GM18951 (cell line): ENCODE results near the gene ELP2.

Experiments used
- POLR2A ChIP-seq: IDR thresholded peaks from 4 replicates; pipeline ENCODE4 v1.6.1; 2011; ENCODE audit warnings: mild to moderate bottlenecking; ENCODE audit not compliant: insufficient read length, insufficient read depth; ENCODE audit errors: extremely low read depth
- in situ Hi-C: fragments of 300-500 bp; cut with MboI; formaldehyde crosslinking; loops from one replicate; pipeline ENCODE4 v1.12.0; 2022; ENCODE audit warnings: low sequenced_read_pairs, mixed read lengths, inconsistent platforms; ENCODE audit not compliant: unreplicated experiment

The ELP2 gene

DNA sequence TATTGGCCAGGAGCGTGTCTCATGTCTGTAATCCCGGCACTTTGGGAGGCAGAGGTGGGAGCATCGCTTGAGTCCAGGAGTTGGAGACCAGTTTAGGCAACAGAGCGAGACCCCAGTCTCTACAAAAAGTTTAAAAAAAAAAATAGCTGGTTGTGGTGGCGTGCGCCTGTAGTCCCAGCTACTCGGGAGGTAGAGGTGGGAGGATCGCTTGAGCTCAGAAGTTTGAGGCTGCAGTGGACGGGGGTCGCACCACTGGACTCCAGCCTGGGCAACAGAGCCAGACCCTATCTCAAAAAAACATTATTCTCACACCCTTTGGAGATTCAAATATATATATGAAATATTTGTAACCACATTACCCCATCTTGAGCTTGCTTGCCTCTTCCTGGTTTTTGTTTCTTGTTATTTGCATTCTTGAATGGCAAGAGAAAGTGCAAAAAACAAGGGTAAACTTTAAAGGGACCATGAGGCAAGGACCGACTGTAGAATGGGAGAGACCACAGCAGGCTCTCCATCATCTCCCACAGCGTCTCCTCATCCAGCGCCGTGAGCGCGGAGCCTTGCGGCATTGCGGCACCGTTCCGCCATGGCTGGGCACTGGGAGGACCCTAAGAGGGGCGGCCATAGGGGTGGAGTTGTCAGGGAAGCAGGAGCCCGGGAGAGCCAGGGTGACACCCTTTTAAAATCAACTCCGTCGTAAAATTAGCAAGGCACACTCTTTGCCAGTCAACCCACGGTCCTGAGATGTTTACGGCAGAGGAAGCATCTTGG, 1.4 kb downstream of the ELP2 start:
- no peak for TF ChIP-seq POLR2A
- in situ Hi-C loops: no loop called here

DNA sequence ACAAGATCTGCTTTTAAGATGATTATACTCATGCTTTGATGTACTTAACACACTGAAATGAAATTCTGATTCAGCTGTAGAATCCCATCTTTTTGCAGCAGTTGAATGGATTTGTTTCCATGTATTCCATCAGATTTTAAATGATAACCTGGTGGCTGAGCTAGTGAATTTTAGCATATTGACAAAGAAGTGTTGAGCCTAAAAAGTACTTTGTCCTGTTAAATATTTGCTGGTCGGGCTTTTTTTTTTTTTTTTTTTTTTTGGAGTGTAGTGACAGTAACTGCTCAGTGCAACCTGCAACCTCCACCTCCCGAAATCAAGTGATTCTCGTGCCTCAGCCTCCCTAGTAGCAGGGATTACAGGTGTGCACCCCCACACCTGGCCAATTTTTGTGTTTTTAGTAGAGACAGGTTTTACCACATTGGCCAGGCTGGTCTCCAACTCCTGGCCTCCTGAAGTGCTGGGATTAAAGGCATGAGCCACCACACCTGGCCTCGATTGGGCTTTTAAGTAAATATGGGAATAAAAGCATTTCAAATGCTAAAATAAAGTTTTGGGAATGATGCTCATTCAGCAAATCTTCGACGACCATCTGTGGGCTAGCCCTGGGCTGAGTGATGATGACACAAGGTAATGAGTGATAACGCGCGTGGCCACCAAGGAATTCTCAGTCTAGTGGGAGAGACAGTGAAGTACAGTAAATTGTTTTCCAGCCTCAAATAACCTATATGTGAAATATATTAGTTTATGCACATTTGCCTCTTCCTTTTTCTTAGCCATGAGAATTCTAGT, 2.2 kb downstream of the ELP2 start:
- in situ Hi-C loops: no loop called here
- TF ChIP-seq POLR2A: no peak

DNA sequence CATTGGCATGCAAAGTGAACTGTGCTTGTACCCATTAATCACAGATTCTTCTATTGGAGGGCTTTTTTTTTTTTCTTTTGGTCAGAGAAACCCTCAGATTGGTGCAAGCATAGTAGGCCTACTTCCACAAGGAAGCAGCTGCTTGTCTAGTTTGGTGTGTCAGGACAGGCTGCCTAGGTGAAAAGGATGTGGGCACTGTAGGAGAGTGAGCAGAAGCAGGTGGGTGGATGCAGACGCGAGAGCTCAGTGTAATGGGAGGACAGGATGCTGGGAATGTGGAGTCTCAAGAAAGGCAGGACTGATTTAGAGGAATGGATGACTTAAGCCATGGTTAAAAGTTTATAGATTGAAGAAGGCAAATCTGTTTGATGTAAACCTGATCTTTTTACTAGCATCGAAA, 3.1 kb downstream of the ELP2 start:
- in situ Hi-C loops: no loop called here
- no peak for TF ChIP-seq POLR2A

GRCh38 chr18:36135264-36135663, 5.6 kb downstream of the ELP2 start:
- in situ Hi-C loops: no loop called here
- TF ChIP-seq POLR2A: no peak

- in situ Hi-C loops: no loop called here
- TF ChIP-seq POLR2A: no peak
Observed at GRCh38 chr18:36139245-36139644, 9.5 kb downstream of the ELP2 start.

- no peak for TF ChIP-seq POLR2A
- in situ Hi-C loops: no loop called here
Observed at GRCh38 chr18:36141576-36141975, 11.9 kb downstream of the ELP2 start.

GRCh38 chr18:36142751-36143150, 13.1 kb downstream of the ELP2 start:
- no peak for TF ChIP-seq POLR2A
- in situ Hi-C loops: no loop called here

DNA sequence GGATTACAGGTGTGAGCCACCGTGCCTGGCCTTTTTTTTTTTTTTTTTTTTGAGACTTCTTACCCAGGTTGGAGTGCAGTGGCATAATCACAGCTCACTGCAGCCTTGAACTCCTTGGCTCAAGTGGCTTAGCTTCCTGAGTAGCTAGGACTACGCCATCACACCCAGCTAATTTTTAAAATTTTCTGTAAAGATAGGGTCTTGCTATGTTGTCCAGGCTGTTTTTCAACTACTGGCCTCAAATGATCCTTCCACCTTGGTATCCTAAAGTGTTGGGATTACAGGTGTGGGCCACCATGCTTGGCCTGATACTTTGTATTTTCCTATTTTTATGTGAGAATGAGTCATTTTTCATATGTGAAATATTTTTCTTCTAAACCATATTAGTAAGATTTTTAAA, 13.7 kb downstream of the ELP2 start:
- no peak for TF ChIP-seq POLR2A
- in situ Hi-C loops: no loop called here

DNA sequence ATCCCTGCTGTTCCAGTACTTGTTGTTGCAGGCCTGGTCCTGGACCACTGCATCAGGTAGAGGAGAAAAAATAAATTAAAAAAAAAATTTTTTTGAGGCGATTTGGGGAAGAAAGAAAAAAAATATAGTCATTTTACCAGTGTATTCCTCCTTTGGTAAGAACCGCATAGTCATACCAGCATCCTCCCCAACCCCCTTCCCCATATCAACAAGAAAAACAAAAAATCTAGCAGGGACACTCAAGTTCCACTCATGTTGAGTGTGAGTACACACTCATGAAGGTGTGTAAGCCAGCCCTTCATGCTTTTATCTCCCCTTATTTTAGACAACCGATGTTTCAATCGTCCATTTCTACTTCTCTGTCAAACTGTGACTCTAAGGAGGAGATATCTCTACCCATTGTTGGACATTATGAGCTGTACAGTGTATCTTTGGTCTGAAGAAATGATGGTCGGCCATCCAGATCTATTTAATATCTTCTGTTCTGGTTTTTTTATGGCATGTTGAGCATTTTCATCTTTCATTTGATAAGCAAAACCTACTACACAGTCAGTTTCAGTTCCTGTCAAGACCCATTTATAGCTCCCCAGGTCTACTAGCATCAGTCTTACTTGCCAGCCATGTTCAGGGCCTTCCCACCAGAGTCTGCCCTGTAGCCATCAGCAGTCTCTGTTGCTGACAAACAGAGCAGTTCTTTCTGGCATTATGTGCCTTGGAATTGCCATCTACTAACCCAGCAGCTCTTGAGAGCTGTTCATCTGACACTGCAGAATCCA, 20.0 kb downstream of the ELP2 start:
- TF ChIP-seq POLR2A: no peak
- in situ Hi-C loops: no loop called here

GRCh38 chr18:36152781-36153180, 23.1 kb downstream of the ELP2 start:
- TF ChIP-seq POLR2A: no peak
- in situ Hi-C loops: no loop called here

DNA sequence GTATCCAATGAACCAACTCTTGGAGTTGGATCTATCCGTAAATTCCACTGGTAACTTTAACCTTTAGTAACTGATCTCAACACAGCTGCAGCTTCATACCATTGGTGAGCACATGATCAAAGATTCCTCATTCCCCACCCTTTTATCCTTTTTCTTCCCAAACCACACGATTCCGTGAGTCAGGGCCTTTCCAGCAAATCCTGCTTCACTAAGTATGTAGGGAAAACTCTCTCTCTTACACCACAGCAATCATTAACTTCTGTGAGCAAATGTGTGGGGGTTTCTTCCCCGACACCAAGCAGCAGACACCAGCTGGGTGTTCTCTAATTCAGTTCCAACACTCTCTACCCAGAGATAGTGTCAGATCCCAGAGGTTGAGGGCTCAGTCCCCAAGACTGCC, 23.5 kb downstream of the ELP2 start:
- no peak for TF ChIP-seq POLR2A
- in situ Hi-C loops: no loop called here

DNA sequence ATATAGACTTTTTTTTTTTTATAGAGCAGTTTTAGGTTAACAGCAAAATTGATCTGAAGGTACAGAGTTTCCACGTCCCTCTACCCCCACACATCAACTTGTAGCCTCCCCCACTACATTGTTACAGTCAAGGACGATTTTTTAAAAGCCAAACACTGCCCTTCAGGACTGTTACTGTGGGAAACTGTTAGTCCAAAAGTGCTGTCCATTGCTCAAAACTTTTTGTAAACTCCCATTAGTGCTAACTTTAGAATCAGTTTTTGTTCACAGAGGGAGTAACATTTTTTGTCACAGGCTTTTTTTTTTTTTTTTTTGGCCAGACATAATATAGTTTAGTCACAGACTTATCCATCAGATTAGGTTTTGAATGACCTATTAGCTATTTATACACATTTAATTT, 24.1 kb downstream of the ELP2 start:
- in situ Hi-C loops: no loop called here
- TF ChIP-seq POLR2A: no peak
